GM23338 (cell line): Measurements from ENCODE around the gene DGKB. TPM values are rescaled to one million over a fixed set of nuclear protein-coding genes. Genes with fewer than 3 reads are reported as not detected.

Experiments
- ATAC-seq: fragments of 200-7000 bp; cut with Tn5 transposase; 3 replicates; pipeline ENCODE4 v1.9.1; 2020
- DNase-seq: peaks from one replicate; pipeline ENCODE4 v3.0.0-alpha.2; 2015; ENCODE audit warnings: low spot score
- H2AFZ ChIP-seq: fragments of 200-600 bp; sonication (generic); 2 replicates; pipeline ENCODE4 v1.8.0; 2016; ENCODE audit warnings: antibody characterized with exemption, mild to moderate bottlenecking, moderate library complexity
- H3F3A ChIP-seq: fragments of 200-600 bp; sonication (generic); replicated peaks from 2 replicates; pipeline ENCODE4 v1.8.0; 2017; ENCODE audit warnings: antibody characterized with exemption, mixed run types, low read depth
- H3K27ac ChIP-seq: fragments of 200-600 bp; sonication (generic); 2 replicates; pipeline ENCODE4 v1.6.1; 2016; ENCODE audit warnings: low read depth
- H3K27me3 ChIP-seq: fragments of 200-600 bp; sonication (generic); 2 replicates; pipeline ENCODE4 v1.8.0; 2016; ENCODE audit warnings: mild to moderate bottlenecking, mixed run types, moderate library complexity; ENCODE audit not compliant: insufficient read depth
- H3K36me3 ChIP-seq: fragments of 200-600 bp; sonication (generic); 2 replicates; pipeline ENCODE4 v1.8.0; 2016; ENCODE audit warnings: mild to moderate bottlenecking; ENCODE audit not compliant: insufficient read depth
- H3K4me1 ChIP-seq: fragments of 200-600 bp; sonication (generic); 2 replicates; pipeline ENCODE4 v1.8.0; 2016; ENCODE audit warnings: mild to moderate bottlenecking, moderate library complexity; ENCODE audit not compliant: insufficient read depth
- H3K4me2 ChIP-seq: fragments of 200-600 bp; sonication (generic); 2 replicates; pipeline ENCODE4 v1.7.1; 2017; ENCODE audit warnings: mixed run types
- H3K4me3 ChIP-seq: fragments of 200-600 bp; sonication (generic); 2 replicates; pipeline ENCODE4 v1.6.1; 2016; ENCODE audit warnings: mixed run types
- H3K79me2 ChIP-seq: fragments of 200-600 bp; sonication (generic); replicated peaks from 2 replicates; pipeline ENCODE4 v1.8.0; 2017; ENCODE audit warnings: mild to moderate bottlenecking; ENCODE audit not compliant: insufficient read depth
- H3K9me2 ChIP-seq: fragments of 200-600 bp; sonication (generic); 2 replicates; pipeline ENCODE4 v1.8.0; 2017; ENCODE audit not compliant: insufficient read depth
- H4K20me1 ChIP-seq: fragments of 200-600 bp; sonication (generic); replicated peaks from 2 replicates; pipeline ENCODE4 v1.8.0; 2017; ENCODE audit warnings: mild to moderate bottlenecking; ENCODE audit not compliant: insufficient read depth
- H3K27ac Mint-ChIP-seq: 2 replicates; pipeline ENCODE4 v1.8.0; 2020; ENCODE audit warnings: inconsistent platforms, mild to moderate bottlenecking, moderate library complexity, mixed read lengths
- H3K27me3 Mint-ChIP-seq: 3 replicates; pipeline ENCODE4 v1.8.0; 2022; ENCODE audit warnings: low read depth, mild to moderate bottlenecking, moderate library complexity, mixed read lengths, inconsistent platforms; ENCODE audit not compliant: insufficient read depth, poor library complexity
- H3K36me3 Mint-ChIP-seq: 3 replicates; pipeline ENCODE4 v1.8.0; 2021; ENCODE audit warnings: low read depth, mild to moderate bottlenecking, inconsistent platforms, moderate library complexity, mixed read lengths
- H3K4me1 Mint-ChIP-seq: 3 replicates; pipeline ENCODE4 v1.8.0; 2020; ENCODE audit warnings: mild to moderate bottlenecking, inconsistent platforms, mixed read lengths
- H3K4me3 Mint-ChIP-seq: 3 replicates; pipeline ENCODE4 v1.8.0; 2021; ENCODE audit warnings: moderate library complexity, mild to moderate bottlenecking, inconsistent platforms, mixed read lengths
- H3K9me3 Mint-ChIP-seq: 3 replicates; pipeline ENCODE4 v1.8.0; 2020; ENCODE audit warnings: moderate library complexity, mild to moderate bottlenecking, inconsistent platforms, mixed read lengths
- CREB1 ChIP-seq: fragments of 250-450 bp; sonication (Bioruptor Pico); IDR thresholded peaks from 2 replicates; pipeline ENCODE4 v1.5.0; 2020; ENCODE audit warnings: low read depth, mild to moderate bottlenecking, moderate library complexity
- EZH2 ChIP-seq: fragments of 200-600 bp; sonication (generic); IDR thresholded peaks from one replicate; pipeline ENCODE4 v1.8.0; 2017; ENCODE audit warnings: antibody characterized with exemption, mild to moderate bottlenecking, low read depth; ENCODE audit not compliant: unreplicated experiment
- EZH2phosphoT487 ChIP-seq: fragments of 200-600 bp; sonication (generic); IDR thresholded peaks from one replicate; pipeline ENCODE4 v1.8.1; 2018; ENCODE audit warnings: antibody characterized with exemption; ENCODE audit not compliant: unreplicated experiment
- NANOG ChIP-seq: IDR thresholded peaks from 2 replicates; pipeline ENCODE4 v1.6.1; 2016; ENCODE audit warnings: antibody characterized with exemption, borderline replicate concordance
- POLR2AphosphoS5 ChIP-seq: IDR thresholded peaks from 2 replicates; pipeline ENCODE4 v1.6.1; 2016; ENCODE audit warnings: antibody characterized with exemption, low read depth
- STAT1 ChIP-seq: IDR thresholded peaks from one replicate; pipeline ENCODE4 v1.6.1; 2016; ENCODE audit warnings: antibody characterized with exemption; ENCODE audit not compliant: unreplicated experiment
- ZNF114 ChIP-seq: fragments of 250-450 bp; sonication (Bioruptor Pico); IDR thresholded peaks from 2 replicates; pipeline ENCODE4 v1.5.0; 2020; ENCODE audit warnings: mild to moderate bottlenecking, moderate library complexity
- ZNF331 ChIP-seq: fragments of 250-450 bp; sonication (Bioruptor Pico); IDR thresholded peaks from 2 replicates; pipeline ENCODE4 v1.5.0; 2020; ENCODE audit warnings: low read depth, mild to moderate bottlenecking, moderate library complexity
- polyA plus RNA-seq: library from polyadenylated mRNA; unstranded; fragments of >200 nt; fragmentation: Nextera tagmentation; extraction: Ambion mirVana; gene quantifications from 2 replicates; pipeline ENCODE4 v1.2.1, GENCODE V29; 2016
- total RNA-seq: library from RNA; depleted of rRNA; stranded (reverse); fragments of >200 nt; shearing (Covaris generic); gene quantifications from 2 replicates; pipeline ENCODE4 v1.2.3, GENCODE V29; 2014
- TF ChIP-seq, protein P1 (sequence below): IDR thresholded peaks from one replicate; pipeline ENCODE4 v1.6.1; 2018; ENCODE audit warnings: antibody characterized with exemption; ENCODE audit not compliant: unreplicated experiment
- TF ChIP-seq, protein P2 (sequence below), 2 experiments: fragments of 200-600 bp in 1 of 2; sonication (generic) in 1 of 2; conservative IDR thresholded peaks; 2 replicates each; pipeline versions ENCODE4 v1.5.1 to v1.6.1; 2016 to 2017; ENCODE audit warnings: antibody characterized with exemption in 2 of 2, low read depth in 2 of 2, mild to moderate bottlenecking in 2 of 2, moderate library complexity in 1 of 2
- TF ChIP-seq, protein P3 (sequence below): IDR thresholded peaks from 2 replicates; pipeline ENCODE4 v1.6.1; 2016; ENCODE audit warnings: antibody characterized with exemption
- TF ChIP-seq, protein P4 (sequence below): fragments of 250-450 bp; sonication (Bioruptor Pico); IDR thresholded peaks from 2 replicates; pipeline ENCODE4 v1.5.0; 2020; ENCODE audit warnings: mild to moderate bottlenecking, moderate library complexity

The DGKB gene
- total and polyA plus RNA-seq, 2 experiments from 2014 or later = 4.8 to 11.5 TPM

DNA sequence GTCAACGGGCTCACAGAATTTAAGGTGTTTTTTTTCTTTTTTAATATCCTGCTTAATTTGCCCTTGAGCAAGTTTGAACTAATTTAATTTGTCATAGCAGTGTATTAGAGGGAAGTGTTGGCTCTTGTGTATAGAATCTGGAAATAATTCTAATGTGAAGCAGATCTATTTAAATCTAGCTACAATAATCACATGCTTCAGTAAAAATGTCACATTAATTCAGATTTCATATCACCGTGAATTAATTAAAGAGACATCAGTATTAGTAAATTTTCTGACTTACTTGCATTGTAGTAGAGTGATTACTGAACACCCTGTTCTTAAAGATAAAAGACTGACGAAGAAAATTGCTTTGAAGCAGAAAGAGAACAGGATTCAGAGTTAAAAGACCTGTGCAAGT lies 124.7 kb downstream of the DGKB start:
- DNase-seq (no peak), ATAC-seq (no peak)
- Mint-ChIP-seq H3K36me3 (peaks cover 26% of the 10 kb centered on the region), H3K27me3 (no peaks in the 10 kb centered on the region), H3K27ac (no peak overlapping the region), H3K9me3 (peaks cover 25% of the 10 kb centered on the region), H3K4me1 (no peaks in the 10 kb centered on the region), H3K4me3 (no peak overlapping the region)
- H3K27ac ChIP-seq = no peak overlapping the region
- no peaks in the 10 kb centered on the region for H3K9me2 ChIP-seq
- TF ChIP-seq STAT1 = no peak
- no peak for TF ChIP-seq EZH2
- no peak for TF ChIP-seq POLR2AphosphoS5
- TF ChIP-seq, protein P1, sequence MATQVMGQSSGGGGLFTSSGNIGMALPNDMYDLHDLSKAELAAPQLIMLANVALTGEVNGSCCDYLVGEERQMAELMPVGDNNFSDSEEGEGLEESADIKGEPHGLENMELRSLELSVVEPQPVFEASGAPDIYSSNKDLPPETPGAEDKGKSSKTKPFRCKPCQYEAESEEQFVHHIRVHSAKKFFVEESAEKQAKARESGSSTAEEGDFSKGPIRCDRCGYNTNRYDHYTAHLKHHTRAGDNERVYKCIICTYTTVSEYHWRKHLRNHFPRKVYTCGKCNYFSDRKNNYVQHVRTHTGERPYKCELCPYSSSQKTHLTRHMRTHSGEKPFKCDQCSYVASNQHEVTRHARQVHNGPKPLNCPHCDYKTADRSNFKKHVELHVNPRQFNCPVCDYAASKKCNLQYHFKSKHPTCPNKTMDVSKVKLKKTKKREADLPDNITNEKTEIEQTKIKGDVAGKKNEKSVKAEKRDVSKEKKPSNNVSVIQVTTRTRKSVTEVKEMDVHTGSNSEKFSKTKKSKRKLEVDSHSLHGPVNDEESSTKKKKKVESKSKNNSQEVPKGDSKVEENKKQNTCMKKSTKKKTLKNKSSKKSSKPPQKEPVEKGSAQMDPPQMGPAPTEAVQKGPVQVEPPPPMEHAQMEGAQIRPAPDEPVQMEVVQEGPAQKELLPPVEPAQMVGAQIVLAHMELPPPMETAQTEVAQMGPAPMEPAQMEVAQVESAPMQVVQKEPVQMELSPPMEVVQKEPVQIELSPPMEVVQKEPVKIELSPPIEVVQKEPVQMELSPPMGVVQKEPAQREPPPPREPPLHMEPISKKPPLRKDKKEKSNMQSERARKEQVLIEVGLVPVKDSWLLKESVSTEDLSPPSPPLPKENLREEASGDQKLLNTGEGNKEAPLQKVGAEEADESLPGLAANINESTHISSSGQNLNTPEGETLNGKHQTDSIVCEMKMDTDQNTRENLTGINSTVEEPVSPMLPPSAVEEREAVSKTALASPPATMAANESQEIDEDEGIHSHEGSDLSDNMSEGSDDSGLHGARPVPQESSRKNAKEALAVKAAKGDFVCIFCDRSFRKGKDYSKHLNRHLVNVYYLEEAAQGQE = no peak
- TF ChIP-seq, protein P2, sequence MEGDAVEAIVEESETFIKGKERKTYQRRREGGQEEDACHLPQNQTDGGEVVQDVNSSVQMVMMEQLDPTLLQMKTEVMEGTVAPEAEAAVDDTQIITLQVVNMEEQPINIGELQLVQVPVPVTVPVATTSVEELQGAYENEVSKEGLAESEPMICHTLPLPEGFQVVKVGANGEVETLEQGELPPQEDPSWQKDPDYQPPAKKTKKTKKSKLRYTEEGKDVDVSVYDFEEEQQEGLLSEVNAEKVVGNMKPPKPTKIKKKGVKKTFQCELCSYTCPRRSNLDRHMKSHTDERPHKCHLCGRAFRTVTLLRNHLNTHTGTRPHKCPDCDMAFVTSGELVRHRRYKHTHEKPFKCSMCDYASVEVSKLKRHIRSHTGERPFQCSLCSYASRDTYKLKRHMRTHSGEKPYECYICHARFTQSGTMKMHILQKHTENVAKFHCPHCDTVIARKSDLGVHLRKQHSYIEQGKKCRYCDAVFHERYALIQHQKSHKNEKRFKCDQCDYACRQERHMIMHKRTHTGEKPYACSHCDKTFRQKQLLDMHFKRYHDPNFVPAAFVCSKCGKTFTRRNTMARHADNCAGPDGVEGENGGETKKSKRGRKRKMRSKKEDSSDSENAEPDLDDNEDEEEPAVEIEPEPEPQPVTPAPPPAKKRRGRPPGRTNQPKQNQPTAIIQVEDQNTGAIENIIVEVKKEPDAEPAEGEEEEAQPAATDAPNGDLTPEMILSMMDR (conservative IDR thresholded peaks at IDR 0.05; ENCODE audit: low read depth in 2 of 2) = no peak
- TF ChIP-seq, protein P3, sequence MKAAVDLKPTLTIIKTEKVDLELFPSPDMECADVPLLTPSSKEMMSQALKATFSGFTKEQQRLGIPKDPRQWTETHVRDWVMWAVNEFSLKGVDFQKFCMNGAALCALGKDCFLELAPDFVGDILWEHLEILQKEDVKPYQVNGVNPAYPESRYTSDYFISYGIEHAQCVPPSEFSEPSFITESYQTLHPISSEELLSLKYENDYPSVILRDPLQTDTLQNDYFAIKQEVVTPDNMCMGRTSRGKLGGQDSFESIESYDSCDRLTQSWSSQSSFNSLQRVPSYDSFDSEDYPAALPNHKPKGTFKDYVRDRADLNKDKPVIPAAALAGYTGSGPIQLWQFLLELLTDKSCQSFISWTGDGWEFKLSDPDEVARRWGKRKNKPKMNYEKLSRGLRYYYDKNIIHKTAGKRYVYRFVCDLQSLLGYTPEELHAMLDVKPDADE = no peak
- no peak for TF ChIP-seq EZH2phosphoT487
- TF ChIP-seq ZNF114 (CRISPR knock-in tag) = no peak
- TF ChIP-seq NANOG = no peak
- no peak for TF ChIP-seq ZNF331
- TF ChIP-seq, protein P4, sequence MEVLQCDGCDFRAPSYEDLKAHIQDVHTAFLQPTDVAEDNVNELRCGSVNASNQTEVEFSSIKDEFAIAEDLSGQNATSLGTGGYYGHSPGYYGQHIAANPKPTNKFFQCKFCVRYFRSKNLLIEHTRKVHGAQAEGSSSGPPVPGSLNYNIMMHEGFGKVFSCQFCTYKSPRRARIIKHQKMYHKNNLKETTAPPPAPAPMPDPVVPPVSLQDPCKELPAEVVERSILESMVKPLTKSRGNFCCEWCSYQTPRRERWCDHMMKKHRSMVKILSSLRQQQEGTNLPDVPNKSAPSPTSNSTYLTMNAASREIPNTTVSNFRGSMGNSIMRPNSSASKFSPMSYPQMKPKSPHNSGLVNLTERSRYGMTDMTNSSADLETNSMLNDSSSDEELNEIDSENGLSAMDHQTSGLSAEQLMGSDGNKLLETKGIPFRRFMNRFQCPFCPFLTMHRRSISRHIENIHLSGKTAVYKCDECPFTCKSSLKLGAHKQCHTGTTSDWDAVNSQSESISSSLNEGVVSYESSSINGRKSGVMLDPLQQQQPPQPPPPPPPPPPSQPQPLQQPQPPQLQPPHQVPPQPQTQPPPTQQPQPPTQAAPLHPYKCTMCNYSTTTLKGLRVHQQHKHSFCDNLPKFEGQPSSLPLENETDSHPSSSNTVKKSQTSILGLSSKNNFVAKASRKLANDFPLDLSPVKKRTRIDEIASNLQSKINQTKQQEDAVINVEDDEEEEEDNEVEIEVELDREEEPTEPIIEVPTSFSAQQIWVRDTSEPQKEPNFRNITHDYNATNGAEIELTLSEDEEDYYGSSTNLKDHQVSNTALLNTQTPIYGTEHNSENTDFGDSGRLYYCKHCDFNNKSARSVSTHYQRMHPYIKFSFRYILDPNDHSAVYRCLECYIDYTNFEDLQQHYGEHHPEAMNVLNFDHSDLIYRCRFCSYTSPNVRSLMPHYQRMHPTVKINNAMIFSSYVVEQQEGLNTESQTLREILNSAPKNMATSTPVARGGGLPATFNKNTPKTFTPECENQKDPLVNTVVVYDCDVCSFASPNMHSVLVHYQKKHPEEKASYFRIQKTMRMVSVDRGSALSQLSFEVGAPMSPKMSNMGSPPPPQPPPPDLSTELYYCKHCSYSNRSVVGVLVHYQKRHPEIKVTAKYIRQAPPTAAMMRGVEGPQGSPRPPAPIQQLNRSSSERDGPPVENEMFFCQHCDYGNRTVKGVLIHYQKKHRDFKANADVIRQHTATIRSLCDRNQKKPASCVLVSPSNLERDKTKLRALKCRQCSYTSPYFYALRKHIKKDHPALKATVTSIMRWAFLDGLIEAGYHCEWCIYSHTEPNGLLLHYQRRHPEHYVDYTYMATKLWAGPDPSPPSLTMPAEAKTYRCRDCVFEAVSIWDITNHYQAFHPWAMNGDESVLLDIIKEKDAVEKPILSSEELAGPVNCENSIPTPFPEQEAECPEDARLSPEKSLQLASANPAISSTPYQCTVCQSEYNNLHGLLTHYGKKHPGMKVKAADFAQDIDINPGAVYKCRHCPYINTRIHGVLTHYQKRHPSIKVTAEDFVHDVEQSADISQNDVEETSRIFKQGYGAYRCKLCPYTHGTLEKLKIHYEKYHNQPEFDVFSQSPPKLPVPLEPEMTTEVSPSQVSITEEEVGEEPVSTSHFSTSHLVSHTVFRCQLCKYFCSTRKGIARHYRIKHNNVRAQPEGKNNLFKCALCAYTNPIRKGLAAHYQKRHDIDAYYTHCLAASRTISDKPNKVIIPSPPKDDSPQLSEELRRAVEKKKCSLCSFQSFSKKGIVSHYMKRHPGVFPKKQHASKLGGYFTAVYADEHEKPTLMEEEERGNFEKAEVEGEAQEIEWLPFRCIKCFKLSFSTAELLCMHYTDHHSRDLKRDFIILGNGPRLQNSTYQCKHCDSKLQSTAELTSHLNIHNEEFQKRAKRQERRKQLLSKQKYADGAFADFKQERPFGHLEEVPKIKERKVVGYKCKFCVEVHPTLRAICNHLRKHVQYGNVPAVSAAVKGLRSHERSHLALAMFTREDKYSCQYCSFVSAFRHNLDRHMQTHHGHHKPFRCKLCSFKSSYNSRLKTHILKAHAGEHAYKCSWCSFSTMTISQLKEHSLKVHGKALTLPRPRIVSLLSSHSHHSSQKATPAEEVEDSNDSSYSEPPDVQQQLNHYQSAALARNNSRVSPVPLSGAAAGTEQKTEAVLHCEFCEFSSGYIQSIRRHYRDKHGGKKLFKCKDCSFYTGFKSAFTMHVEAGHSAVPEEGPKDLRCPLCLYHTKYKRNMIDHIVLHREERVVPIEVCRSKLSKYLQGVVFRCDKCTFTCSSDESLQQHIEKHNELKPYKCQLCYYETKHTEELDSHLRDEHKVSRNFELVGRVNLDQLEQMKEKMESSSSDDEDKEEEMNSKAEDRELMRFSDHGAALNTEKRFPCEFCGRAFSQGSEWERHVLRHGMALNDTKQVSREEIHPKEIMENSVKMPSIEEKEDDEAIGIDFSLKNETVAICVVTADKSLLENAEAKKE = no peak
- no peak for TF ChIP-seq CREB1
- no peaks in the 10 kb centered on the region for H3F3A ChIP-seq
- H4K20me1 ChIP-seq = no peaks in the 10 kb centered on the region
- H2AFZ ChIP-seq = no peak overlapping the region
- no peak overlapping the region for H3K4me3 ChIP-seq
- no peaks in the 10 kb centered on the region for H3K27me3 ChIP-seq
- H3K79me2 ChIP-seq = no peaks in the 10 kb centered on the region
- no peak overlapping the region for H3K4me2 ChIP-seq
- peaks cover 6% of the 10 kb centered on the region; the same call in 1 of the 2 replicates for H3K36me3 ChIP-seq
- no peaks in the 10 kb centered on the region for H3K4me1 ChIP-seq
